HepG2 (cell line): ENCODE results near the gene KAZALD1. TPM values are rescaled to one million over a fixed set of nuclear protein-coding genes. Genes with fewer than 3 reads are reported as not detected.
A peak's percentile ranks its signal among the peaks of the same experiment; 100 is the strongest.

Experiments used
- AGO1 ChIP-seq: fragments of 200-400 bp; formaldehyde crosslinking; IDR thresholded peaks from 2 replicates; pipeline ENCODE4 v1.6.1; 2017; ENCODE audit warnings: mild to moderate bottlenecking, low read depth, low read length, moderate library complexity; ENCODE audit not compliant: poor library complexity, severe bottlenecking
- ARID5B ChIP-seq: IDR thresholded peaks from 2 replicates; pipeline ENCODE4 v1.4.0; 2020; ENCODE audit warnings: mild to moderate bottlenecking, missing genetic modification reagents
- GATA4 ChIP-seq: sonication (generic); IDR thresholded peaks from 2 replicates; pipeline ENCODE4 v1.6.1; 2016; ENCODE audit warnings: antibody characterized with exemption, low read depth, borderline replicate concordance
- HDAC1 ChIP-seq: sonication (generic); formaldehyde crosslinking; IDR thresholded peaks from 2 replicates; pipeline ENCODE4 v1.5.1; 2020; ENCODE audit warnings: mild to moderate bottlenecking, missing genetic modification reagents
- HNRNPL ChIP-seq: fragments of 200-400 bp; formaldehyde crosslinking; IDR thresholded peaks from 2 replicates; pipeline ENCODE4 v1.6.1; 2017; ENCODE audit warnings: mild to moderate bottlenecking, low read depth, low read length
- MTA1 ChIP-seq: sonication (generic); formaldehyde crosslinking; IDR thresholded peaks from 2 replicates; pipeline ENCODE4 v1.4.0; 2020; ENCODE audit warnings: missing genetic modification reagents, mild to moderate bottlenecking, borderline replicate concordance
- MTERF4 ChIP-seq: sonication (generic); formaldehyde crosslinking; IDR thresholded peaks from 2 replicates; pipeline ENCODE4 v1.8.0; 2023; ENCODE audit warnings: mild to moderate bottlenecking, missing genetic modification reagents
- NFKB2 ChIP-seq: sonication (generic); formaldehyde crosslinking; IDR thresholded peaks from 2 replicates; pipeline ENCODE4 v1.4.0; 2020; ENCODE audit warnings: missing genetic modification reagents, borderline replicate concordance
- NFYC ChIP-seq: IDR thresholded peaks from 2 replicates; pipeline ENCODE4 v1.6.1; 2016; ENCODE audit warnings: missing genetic modification reagents, missing compliant biosample characterization
- PHB2 ChIP-seq: fragments of 450-650 bp; IDR thresholded peaks from 2 replicates; pipeline ENCODE4 v1.6.1; 2018; ENCODE audit not compliant: partially characterized antibody
- PHF8 ChIP-seq: sonication (generic); formaldehyde crosslinking; IDR thresholded peaks from 2 replicates; pipeline ENCODE4 v1.5.0; 2020; ENCODE audit warnings: missing genetic modification reagents
- PPARG ChIP-seq: conservative IDR thresholded peaks from 2 replicates; pipeline ENCODE4 v1.6.1; 2016; ENCODE audit warnings: missing biosample characterization, missing genetic modification reagents
- PREB ChIP-seq: sonication (generic); formaldehyde crosslinking; IDR thresholded peaks from 2 replicates; pipeline ENCODE4 v1.4.0; 2020; ENCODE audit warnings: missing genetic modification reagents
- SOX13 ChIP-seq, 3 experiments: fragments of 450-650 bp in 1 of 3; sonication (generic) in 1 of 3; formaldehyde crosslinking in 1 of 3; IDR thresholded peaks in 2 of 3; conservative IDR thresholded peaks in 1 of 3; 2 replicates each; pipeline versions ENCODE4 v1.5.0 to v1.6.1; 2016 to 2020; ENCODE audit warnings: antibody characterized with exemption in 1 of 3, mild to moderate bottlenecking in 1 of 3, missing compliant biosample characterization in 1 of 3, missing genetic modification reagents in 1 of 3, moderate library complexity in 1 of 3
- TEAD2 ChIP-seq: sonication (generic); formaldehyde crosslinking; IDR thresholded peaks from 2 replicates; pipeline ENCODE4 v1.9.0; 2021; ENCODE audit warnings: missing genetic modification reagents
- THAP11 ChIP-seq: IDR thresholded peaks from 2 replicates; pipeline ENCODE4 v1.6.1; 2016; ENCODE audit warnings: missing biosample characterization, missing genetic modification reagents
- ZNF33B ChIP-seq: sonication (generic); formaldehyde crosslinking; IDR thresholded peaks from 2 replicates; pipeline ENCODE4 v1.5.1; 2020; ENCODE audit warnings: mild to moderate bottlenecking, missing genetic modification reagents
- ZNF790 ChIP-seq: sonication (generic); formaldehyde crosslinking; IDR thresholded peaks from 2 replicates; pipeline ENCODE4 v1.8.0; 2022; ENCODE audit warnings: missing genetic modification reagents, mild to moderate bottlenecking, borderline replicate concordance
- ZNF800 ChIP-seq: sonication (generic); formaldehyde crosslinking; IDR thresholded peaks from 2 replicates; pipeline ENCODE4 v1.4.0; 2020; ENCODE audit warnings: missing genetic modification reagents
- ZSCAN29 ChIP-seq: sonication (generic); formaldehyde crosslinking; conservative IDR thresholded peaks from 2 replicates; pipeline ENCODE4 v1.4.0; 2020; ENCODE audit warnings: mild to moderate bottlenecking, missing genetic modification reagents
- polyA plus RNA-seq, 8 experiments: library from polyadenylated mRNA; depleted of rRNA in 3 of 8; stranded (reverse) in 7 of 8; unstranded in 1 of 8; fragments of >200 nt; fragmentation: Illumina TruSeq in 4 of 8; extraction: Trizol in 4 of 8; gene quantifications; 2 replicates each; pipeline versions ENCODE4 v1.2.1 to v1.2.3, GENCODE V29; 2011 to 2016; ENCODE audit warnings: low read depth in 4 of 8, missing spikeins in 1 of 8, mixed read lengths in 1 of 8; ENCODE audit not compliant: insufficient read depth in 1 of 8
- total RNA-seq, 5 experiments: library from RNA; depleted of rRNA; stranded (reverse); fragments of >200 nt; fragmentation: Illumina TruSeq; extraction: Trizol; gene quantifications; 2 replicates each; pipeline ENCODE4 v1.2.3, GENCODE V29; 2016; ENCODE audit warnings: low read depth in 1 of 5

The KAZALD1 gene
- total and polyA plus RNA-seq, 2 of the 13 experiments (the other 11 are each of a cell fraction or from before 2014, with no cell fraction given): 16.7 to 27.7 TPM

- peak; percentile 88 for TF ChIP-seq ZSCAN29
- 0 out of 2 replicates have a peak, but pooled peaks have one; percentile 59 for TF ChIP-seq ZNF800
- peak; percentile 77 for TF ChIP-seq HDAC1 (CRISPR knock-in tag)
- peak; percentile 54; the same call in 1 of the 2 replicates for TF ChIP-seq PPARG (CRISPR knock-in tag)
- peak; percentile 10; the same call in 1 of the 2 replicates for TF ChIP-seq NFYC (CRISPR knock-in tag)
- peak; percentile 70; the same call in 1 of the 2 replicates for TF ChIP-seq MTA1
- TF ChIP-seq PHF8 (CRISPR knock-in tag): peak; percentile 66; the same call in 1 of the 2 replicates
- no peak for TF ChIP-seq TEAD2
- TF ChIP-seq SOX13 (IDR thresholded peaks at IDR 0.05): no peak
- TF ChIP-seq SOX13 (CRISPR knock-in tag; conservative IDR thresholded peaks at IDR 0.05 in 1 of 2, IDR thresholded peaks at IDR 0.05 in 1 of 2): no peak
- TF ChIP-seq AGO1: peak; percentile 42
- peak; percentile 45; the same call in 1 of the 2 replicates for TF ChIP-seq GATA4
- 0 out of 2 replicates have a peak, but pooled peaks have one; percentile 57 for TF ChIP-seq ZNF33B
- TF ChIP-seq HNRNPL: 0 out of 2 replicates have a peak, but pooled peaks have one; percentile 37
- TF ChIP-seq THAP11 (CRISPR knock-in tag): peak; percentile 64; the same call in 1 of the 2 replicates
- TF ChIP-seq ARID5B (CRISPR knock-in tag): peak; percentile 56
- TF ChIP-seq PREB (CRISPR knock-in tag): no peak
- no peak for TF ChIP-seq PHB2
- no peak for TF ChIP-seq MTERF4
- TF ChIP-seq NFKB2: 0 out of 2 replicates have a peak, but pooled peaks have one; percentile 29
- no peak for TF ChIP-seq ZNF790 (CRISPR knock-in tag)
Measured at GRCh38 chr10:101042667-101043362, 19.0 kb upstream of the KAZALD1 start (continued).
